Measurements from ENCODE around the gene NKAIN4. TPM values are rescaled to one million over a fixed set of nuclear protein-coding genes. Genes with fewer than 3 reads are reported as not detected.

NKAIN4 gene
- total RNA-seq, 1 donor from 2014 or later, result 0.60 TPM

DNA sequence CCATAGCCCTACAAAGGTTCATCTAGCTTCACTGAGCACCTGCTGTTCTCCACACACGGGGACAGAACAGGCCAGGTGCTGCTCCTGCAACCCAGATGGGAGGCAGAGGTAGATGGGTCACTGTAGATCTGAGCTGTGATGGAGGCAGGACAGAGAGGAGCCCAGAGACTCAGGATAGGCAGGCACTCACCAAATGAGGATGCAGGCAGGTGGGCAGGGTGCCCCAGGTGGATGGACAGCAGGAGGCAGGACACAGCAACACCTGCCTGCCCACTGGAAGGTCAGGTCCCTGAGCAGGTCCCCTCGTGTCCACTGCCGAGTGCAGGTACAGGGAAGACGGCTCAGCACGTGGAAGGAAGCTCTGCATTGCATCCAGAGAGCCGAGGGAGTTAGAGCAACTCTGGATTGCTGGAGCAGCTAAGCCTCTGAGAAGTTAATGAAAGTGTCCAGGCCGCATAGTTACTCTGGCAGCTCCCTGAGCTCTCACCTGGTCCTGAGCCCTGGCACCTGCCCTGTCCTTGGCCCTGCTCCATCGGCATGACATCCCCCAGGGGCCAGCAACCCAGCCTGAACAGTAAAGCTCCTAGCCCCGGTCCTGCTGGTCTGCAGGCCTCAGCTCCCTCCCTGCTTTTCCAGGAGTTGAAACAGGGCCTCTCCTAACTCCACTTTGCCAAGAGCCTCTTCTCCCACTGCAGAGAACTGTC lies 33.4 kb downstream of the NKAIN4 start:
- H3K36me3 Mint-ChIP-seq (ENCODE audit: insufficient read depth), result no peaks in the 10 kb centered on the region
- TF ChIP-seq, protein P1, sequence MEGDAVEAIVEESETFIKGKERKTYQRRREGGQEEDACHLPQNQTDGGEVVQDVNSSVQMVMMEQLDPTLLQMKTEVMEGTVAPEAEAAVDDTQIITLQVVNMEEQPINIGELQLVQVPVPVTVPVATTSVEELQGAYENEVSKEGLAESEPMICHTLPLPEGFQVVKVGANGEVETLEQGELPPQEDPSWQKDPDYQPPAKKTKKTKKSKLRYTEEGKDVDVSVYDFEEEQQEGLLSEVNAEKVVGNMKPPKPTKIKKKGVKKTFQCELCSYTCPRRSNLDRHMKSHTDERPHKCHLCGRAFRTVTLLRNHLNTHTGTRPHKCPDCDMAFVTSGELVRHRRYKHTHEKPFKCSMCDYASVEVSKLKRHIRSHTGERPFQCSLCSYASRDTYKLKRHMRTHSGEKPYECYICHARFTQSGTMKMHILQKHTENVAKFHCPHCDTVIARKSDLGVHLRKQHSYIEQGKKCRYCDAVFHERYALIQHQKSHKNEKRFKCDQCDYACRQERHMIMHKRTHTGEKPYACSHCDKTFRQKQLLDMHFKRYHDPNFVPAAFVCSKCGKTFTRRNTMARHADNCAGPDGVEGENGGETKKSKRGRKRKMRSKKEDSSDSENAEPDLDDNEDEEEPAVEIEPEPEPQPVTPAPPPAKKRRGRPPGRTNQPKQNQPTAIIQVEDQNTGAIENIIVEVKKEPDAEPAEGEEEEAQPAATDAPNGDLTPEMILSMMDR (IDR thresholded peaks at IDR 0.05; ENCODE audit: unreplicated experiment), result no peak
- no peak overlapping the region for H3K27ac Mint-ChIP-seq
- no peak overlapping the region for H3K4me3 Mint-ChIP-seq (ENCODE audit: low read depth)
- DNase-seq (ENCODE audit: low spot score, unreplicated experiment), result no peak
- H3K27me3 Mint-ChIP-seq, result peaks cover 19% of the 10 kb centered on the region
- no peaks in the 10 kb centered on the region for H3K9me3 Mint-ChIP-seq (ENCODE audit: low read depth)
- H3K4me1 Mint-ChIP-seq (ENCODE audit: low read depth), result peaks cover 5% of the 10 kb centered on the region

DNA sequence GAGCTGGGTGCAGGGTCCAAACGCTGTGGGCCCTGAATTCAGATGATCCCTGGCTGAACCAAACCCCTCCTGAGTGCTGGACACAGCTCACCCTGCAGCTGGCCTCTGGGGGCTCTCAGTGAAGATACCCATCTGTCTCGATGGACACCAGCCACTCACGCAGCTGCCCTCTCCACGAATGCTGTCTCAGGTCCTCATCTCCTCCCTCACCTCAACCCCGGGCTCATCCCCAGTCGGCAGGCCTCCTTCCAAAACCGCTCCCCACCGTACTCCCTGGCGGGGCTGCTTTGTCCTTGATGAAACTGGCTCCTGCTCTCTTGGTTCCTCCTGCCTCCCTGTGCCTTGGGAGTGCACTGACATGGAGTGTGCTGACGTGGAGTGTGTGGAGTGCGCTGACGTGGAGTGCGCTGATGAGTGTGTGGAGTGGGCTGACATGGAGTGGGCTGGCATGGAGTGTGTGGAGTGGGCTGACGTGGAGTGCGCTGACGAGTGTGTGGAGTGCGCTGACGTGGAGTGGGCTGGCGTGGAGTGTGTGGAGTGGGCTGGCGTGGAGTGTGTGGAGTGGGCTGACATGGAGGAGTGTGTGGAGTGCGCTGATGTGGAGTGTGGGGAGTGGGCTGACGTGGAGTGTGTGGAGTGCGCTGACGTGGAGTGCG lies 34.3 kb downstream of the NKAIN4 start:
- peaks cover 8% of the 10 kb centered on the region for H3K4me1 Mint-ChIP-seq (ENCODE audit: low read depth)
- no peak for DNase-seq (ENCODE audit: low spot score, unreplicated experiment)
- TF ChIP-seq, protein P1 (IDR thresholded peaks at IDR 0.05; ENCODE audit: unreplicated experiment), result no peak
- no peak overlapping the region for H3K27ac Mint-ChIP-seq
- H3K9me3 Mint-ChIP-seq (ENCODE audit: low read depth), result no peaks in the 10 kb centered on the region
- H3K27me3 Mint-ChIP-seq, result peaks cover 19% of the 10 kb centered on the region
- H3K36me3 Mint-ChIP-seq (ENCODE audit: insufficient read depth), result no peaks in the 10 kb centered on the region
- H3K4me3 Mint-ChIP-seq (ENCODE audit: low read depth), result no peak overlapping the region

DNA sequence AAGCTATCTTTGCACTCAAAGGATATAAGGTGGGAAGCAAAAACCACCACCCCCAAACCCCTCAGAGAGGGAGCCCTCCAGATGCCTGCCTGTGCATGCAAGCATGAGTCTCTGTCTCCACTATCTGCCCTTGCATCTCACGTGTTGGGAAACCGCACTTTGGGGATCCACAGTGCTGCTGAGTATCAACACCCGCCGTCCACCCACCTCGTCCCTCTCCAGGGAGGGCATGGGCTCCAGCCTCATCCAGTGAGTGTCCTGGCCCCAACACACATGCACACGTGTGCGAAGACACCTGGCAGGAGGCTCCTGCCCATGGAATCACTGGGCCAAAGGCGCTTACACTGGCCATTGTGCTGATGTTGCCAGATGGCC lies 34.8 kb downstream of the NKAIN4 start:
- Mint-ChIP-seq H3K27me3 (peaks cover 19% of the 10 kb centered on the region), H3K4me1 (ENCODE audit: low read depth) (peaks cover 13% of the 10 kb centered on the region), H3K27ac (no peak overlapping the region), H3K9me3 (ENCODE audit: low read depth) (no peaks in the 10 kb centered on the region), H3K4me3 (ENCODE audit: low read depth) (no peak overlapping the region), H3K36me3 (ENCODE audit: insufficient read depth) (no peaks in the 10 kb centered on the region)
- DNase-seq (ENCODE audit: low spot score, unreplicated experiment), result no peak
- TF ChIP-seq, protein P1 (IDR thresholded peaks at IDR 0.05; ENCODE audit: unreplicated experiment), result no peak

DNA sequence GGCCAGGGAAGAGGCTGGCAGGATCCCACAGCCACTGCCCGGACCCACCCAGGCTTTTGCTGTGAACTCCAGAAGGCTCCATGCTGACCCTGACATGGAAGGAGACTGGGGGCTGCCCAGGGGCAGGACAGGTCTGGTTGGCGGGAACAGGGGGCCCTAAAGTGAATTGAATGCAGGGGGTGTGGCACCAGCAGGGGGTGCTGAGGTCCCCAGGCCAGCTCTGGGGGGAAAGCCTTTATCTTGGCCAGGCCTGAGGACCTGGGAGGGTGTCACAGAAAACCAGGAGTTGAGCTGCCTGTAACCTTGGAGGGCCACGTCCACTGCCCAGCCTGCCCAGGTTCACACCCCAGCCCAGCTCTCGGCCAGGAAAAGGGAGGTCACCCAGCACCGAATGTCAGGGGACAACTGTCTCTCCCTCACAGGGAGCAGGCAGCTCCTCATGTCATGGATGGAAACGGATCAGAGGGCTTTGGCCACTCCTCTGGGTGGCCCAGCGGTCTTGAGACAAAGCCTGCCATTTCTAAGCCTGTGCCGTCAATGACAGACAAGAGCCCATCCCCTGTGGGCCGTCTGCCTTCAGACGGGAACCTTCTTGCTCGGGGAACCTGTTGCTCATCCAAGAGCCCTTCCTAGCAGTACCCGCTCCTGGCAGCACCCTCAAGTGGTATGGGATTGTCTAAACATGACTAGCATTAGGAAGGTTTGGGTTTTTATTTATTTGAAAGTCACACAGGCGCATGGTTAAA lies 35.4 kb downstream of the NKAIN4 start:
- TF ChIP-seq, protein P1 (IDR thresholded peaks at IDR 0.05; ENCODE audit: unreplicated experiment), result no peak
- Mint-ChIP-seq H3K27ac (no peak overlapping the region), H3K9me3 (ENCODE audit: low read depth) (no peaks in the 10 kb centered on the region)

DNA sequence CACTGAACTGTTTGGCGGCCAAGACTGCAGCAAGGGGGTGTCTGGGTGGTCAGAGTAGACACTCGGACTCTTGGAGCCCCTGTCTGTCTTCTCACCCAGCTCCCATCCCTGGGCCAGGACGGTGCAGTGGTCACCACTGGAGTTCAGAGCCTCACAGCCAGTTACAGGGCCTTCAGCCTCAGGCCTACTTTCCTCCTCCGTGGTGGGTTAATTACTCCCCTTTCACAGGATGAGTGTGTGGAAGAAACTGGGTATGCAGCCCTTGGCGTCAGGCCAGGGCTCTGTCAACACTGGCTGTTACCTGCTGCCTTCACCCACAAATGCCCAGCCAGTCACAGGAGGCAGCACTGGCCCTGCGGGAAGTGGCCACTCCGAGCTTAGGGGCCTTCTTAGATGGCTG lies 36.6 kb downstream of the NKAIN4 start:
- H3K27ac Mint-ChIP-seq, result no peak overlapping the region
- H3K9me3 Mint-ChIP-seq (ENCODE audit: low read depth), result no peaks in the 10 kb centered on the region
- TF ChIP-seq, protein P1 (IDR thresholded peaks at IDR 0.05; ENCODE audit: unreplicated experiment), result no peak
- H3K36me3 Mint-ChIP-seq (ENCODE audit: insufficient read depth), result peaks cover 9% of the 10 kb centered on the region
- H3K4me1 Mint-ChIP-seq (ENCODE audit: low read depth), result peaks cover 26% of the 10 kb centered on the region
- peaks cover 12% of the 10 kb centered on the region for H3K27me3 Mint-ChIP-seq
- H3K4me3 Mint-ChIP-seq (ENCODE audit: low read depth), result no peak overlapping the region
- DNase-seq (ENCODE audit: low spot score, unreplicated experiment), result no peak

More for the DNA sequence above, 35.4 kb downstream of the NKAIN4 start:
- H3K27me3 Mint-ChIP-seq, result peaks cover 19% of the 10 kb centered on the region
- peaks cover 19% of the 10 kb centered on the region for H3K4me1 Mint-ChIP-seq (ENCODE audit: low read depth)
- H3K4me3 Mint-ChIP-seq (ENCODE audit: low read depth), result no peak overlapping the region
- DNase-seq (ENCODE audit: low spot score, unreplicated experiment), result no peak
- H3K36me3 Mint-ChIP-seq (ENCODE audit: insufficient read depth), result peaks cover 2% of the 10 kb centered on the region

Data from progenitor cell of endocrine pancreas (in vitro differentiated cells).